HepG2 (cell line): ENCODE measurements around the gene THOC6. TPM values are rescaled to one million over a fixed set of nuclear protein-coding genes. Genes with fewer than 3 reads are reported as not detected.

ENCODE experiments used
- EP300 ChIP-seq, 3 experiments: sonication (generic) in 1 of 3; formaldehyde crosslinking in 1 of 3; IDR thresholded peaks; 2 replicates each; pipeline versions ENCODE4 v1.5.1 to v1.6.1; 2011 to 2020; ENCODE audit warnings: low read depth in 2 of 3, low read length in 2 of 3, borderline replicate concordance in 1 of 3, improper control_type of control experiment in 1 of 3, mild to moderate bottlenecking in 1 of 3, missing genetic modification reagents in 1 of 3, moderate library complexity in 1 of 3
- GZF1 ChIP-seq: sonication (generic); formaldehyde crosslinking; IDR thresholded peaks from 2 replicates; pipeline ENCODE4 v1.5.1; 2020; ENCODE audit warnings: mild to moderate bottlenecking, missing genetic modification reagents
- HDAC1 ChIP-seq: sonication (generic); formaldehyde crosslinking; IDR thresholded peaks from 2 replicates; pipeline ENCODE4 v1.5.1; 2020; ENCODE audit warnings: mild to moderate bottlenecking, missing genetic modification reagents
- JUN ChIP-seq: sonication (generic); formaldehyde crosslinking; IDR thresholded peaks from 2 replicates; pipeline ENCODE4 v1.4.0; 2020; ENCODE audit warnings: mild to moderate bottlenecking, missing genetic modification reagents
- polyA plus RNA-seq, 8 experiments: library from polyadenylated mRNA; depleted of rRNA in 3 of 8; stranded (reverse) in 7 of 8; unstranded in 1 of 8; fragments of >200 nt; fragmentation: Illumina TruSeq in 4 of 8; extraction: Trizol in 4 of 8; gene quantifications; 2 replicates each; pipeline versions ENCODE4 v1.2.1 to v1.2.3, GENCODE V29; 2011 to 2016; ENCODE audit warnings: low read depth in 4 of 8, missing spikeins in 1 of 8, mixed read lengths in 1 of 8; ENCODE audit not compliant: insufficient read depth in 1 of 8
- total RNA-seq, 5 experiments: library from RNA; depleted of rRNA; stranded (reverse); fragments of >200 nt; fragmentation: Illumina TruSeq; extraction: Trizol; gene quantifications; 2 replicates each; pipeline ENCODE4 v1.2.3, GENCODE V29; 2016; ENCODE audit warnings: low read depth in 1 of 5
- TF ChIP-seq, protein P1 (sequence below): sonication (generic); formaldehyde crosslinking; IDR thresholded peaks from 2 replicates; pipeline ENCODE4 v1.4.0; 2020; ENCODE audit warnings: missing genetic modification reagents, mild to moderate bottlenecking, borderline replicate concordance
- TF ChIP-seq, protein P2 (sequence below): IDR thresholded peaks from 2 replicates; pipeline ENCODE4 v1.6.1; 2018; ENCODE audit warnings: missing genetic modification reagents, mild to moderate bottlenecking, missing compliant biosample characterization

THOC6 gene
- total and polyA plus RNA-seq, 2 of the 13 experiments (the other 11 are each of a cell fraction or from before 2014, with no cell fraction given), result 32.1 to 37.0 TPM

DNA sequence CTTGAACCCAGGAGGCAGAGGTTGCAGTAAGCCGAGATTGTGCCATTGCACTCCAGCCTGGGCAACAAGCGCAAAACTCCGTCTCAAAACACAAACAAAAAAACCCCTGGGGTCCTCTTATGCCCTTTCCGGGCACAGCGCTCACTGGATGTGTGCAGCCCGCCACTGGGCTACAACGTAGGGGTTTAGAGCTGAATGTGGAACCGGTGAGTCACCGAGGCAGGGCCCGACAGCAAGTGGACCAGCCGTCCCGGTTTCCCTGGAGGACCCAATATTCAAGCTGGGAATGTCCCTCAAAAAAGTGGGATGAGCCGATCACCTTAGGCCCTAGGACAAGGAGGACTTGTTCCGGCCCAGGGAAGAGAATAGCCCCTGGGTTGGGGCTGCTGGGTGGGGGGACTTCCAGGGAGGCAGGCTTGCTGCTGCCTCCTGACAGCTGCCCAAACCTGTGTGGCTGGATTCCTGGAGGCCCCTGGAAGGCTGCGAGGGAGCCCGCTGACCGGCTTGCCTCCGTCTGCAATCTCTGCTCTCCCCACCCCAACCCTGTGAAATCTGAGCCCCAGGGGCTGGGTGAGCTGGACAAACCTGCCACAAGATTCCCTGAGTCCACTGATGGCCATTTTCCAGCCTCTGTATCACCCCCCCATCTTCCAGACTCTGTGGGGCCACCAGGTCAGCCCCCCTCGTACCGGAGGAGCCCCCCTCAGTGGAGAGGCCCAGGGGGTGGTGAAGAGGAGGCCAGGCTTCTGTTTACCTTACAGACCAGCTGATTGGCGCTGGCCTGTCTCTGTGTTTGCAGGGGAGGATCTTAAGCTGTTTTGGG is 14.1 kb upstream of the THOC6 start (continued):
- TF ChIP-seq GZF1 (CRISPR knock-in tag), result no peak
- TF ChIP-seq, protein P1, sequence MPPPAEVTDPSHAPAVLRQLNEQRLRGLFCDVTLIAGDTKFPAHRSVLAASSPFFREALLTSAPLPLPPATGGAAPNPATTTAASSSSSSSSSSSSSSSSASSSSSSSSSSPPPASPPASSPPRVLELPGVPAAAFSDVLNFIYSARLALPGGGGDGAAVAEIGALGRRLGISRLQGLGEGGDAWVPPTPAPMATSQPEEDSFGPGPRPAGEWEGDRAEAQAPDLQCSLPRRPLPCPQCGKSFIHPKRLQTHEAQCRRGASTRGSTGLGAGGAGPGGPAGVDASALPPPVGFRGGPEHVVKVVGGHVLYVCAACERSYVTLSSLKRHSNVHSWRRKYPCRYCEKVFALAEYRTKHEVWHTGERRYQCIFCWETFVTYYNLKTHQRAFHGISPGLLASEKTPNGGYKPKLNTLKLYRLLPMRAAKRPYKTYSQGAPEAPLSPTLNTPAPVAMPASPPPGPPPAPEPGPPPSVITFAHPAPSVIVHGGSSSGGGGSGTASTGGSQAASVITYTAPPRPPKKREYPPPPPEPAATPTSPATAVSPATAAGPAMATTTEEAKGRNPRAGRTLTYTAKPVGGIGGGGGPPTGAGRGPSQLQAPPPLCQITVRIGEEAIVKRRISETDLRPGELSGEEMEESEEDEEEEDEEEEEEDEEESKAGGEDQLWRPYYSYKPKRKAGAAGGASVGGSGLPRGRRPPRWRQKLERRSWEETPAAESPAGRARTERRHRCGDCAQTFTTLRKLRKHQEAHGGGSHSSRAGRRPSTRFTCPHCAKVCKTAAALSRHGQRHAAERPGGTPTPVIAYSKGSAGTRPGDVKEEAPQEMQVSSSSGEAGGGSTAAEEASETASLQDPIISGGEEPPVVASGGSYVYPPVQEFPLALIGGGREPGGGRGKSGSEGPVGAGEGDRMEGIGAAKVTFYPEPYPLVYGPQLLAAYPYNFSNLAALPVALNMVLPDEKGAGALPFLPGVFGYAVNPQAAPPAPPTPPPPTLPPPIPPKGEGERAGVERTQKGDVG (CRISPR knock-in tag), result no peak
- peak; percentile 54 for TF ChIP-seq HDAC1 (CRISPR knock-in tag)
- TF ChIP-seq JUN (CRISPR knock-in tag), result no peak
- TF ChIP-seq, protein P2, sequence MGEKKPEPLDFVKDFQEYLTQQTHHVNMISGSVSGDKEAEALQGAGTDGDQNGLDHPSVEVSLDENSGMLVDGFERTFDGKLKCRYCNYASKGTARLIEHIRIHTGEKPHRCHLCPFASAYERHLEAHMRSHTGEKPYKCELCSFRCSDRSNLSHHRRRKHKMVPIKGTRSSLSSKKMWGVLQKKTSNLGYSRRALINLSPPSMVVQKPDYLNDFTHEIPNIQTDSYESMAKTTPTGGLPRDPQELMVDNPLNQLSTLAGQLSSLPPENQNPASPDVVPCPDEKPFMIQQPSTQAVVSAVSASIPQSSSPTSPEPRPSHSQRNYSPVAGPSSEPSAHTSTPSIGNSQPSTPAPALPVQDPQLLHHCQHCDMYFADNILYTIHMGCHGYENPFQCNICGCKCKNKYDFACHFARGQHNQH, result no peak
- 0 out of 4 replicates have a peak, but pooled peaks of 1 of the 2 experiments have one; percentile 4 for TF ChIP-seq EP300 (IDR thresholded peaks at IDR 0.05; ENCODE audit: low read depth in 2 of 2, low read length in 2 of 2)
- no peak for TF ChIP-seq EP300 (CRISPR knock-in tag; IDR thresholded peaks at IDR 0.05; ENCODE audit: borderline replicate concordance)
